Articular chondrocyte of knee joint (primary cell): ENCODE measurements around the gene CEP126. TPM values are rescaled to one million over a fixed set of nuclear protein-coding genes. Genes with fewer than 3 reads are reported as not detected.

Experiments
- total RNA-seq: library from RNA; depleted of rRNA; stranded (reverse); fragments of >200 nt; gene quantifications from 2 replicates; pipeline ENCODE4 v1.2.3, GENCODE V29; 2012

CEP126 gene
- 14.0 and 17.4 TPM in 2 replicates for total RNA-seq

GRCh38 chr11:101914738-101915426, at the start of gene CEP126:
CEP126 (plus strand) TSS chr11:101915010; CDS start chr11:101915285, 275 bp downstream.

GRCh38 chr11:101916422-101916821, 1.6 kb downstream of the CEP126 start, which contains the start of gene ANGPTL5:
ANGPTL5 (minus strand) TSS chr11:101916522; CDS start chr11:101907909, 8,613 bp downstream.

GRCh38 chr11:102047305-102047924, 132.6 kb downstream of the CEP126 start, which contains the start of gene CFAP300:
CFAP300 (plus strand) TSS chr11:102047437; CDS start chr11:102047471, 34 bp downstream.

Other genes with a start within 250 kb of the CEP126 start
- 60.3 and 110 TPM in 2 replicates for gene ANGPTL5, start 1.5 kb downstream of the CEP126 start, total RNA-seq
- gene CFAP300, start 132.4 kb downstream of the CEP126 start, total RNA-seq = 11.0 and 16.2 TPM in 2 replicates
- gene YAP1, start 195.4 kb downstream of the CEP126 start, total RNA-seq = 171 and 172 TPM in 2 replicates